WTC11 (cell line): Measurements from ENCODE around the gene CPOX. TPM values are rescaled to one million over a fixed set of nuclear protein-coding genes. Genes with fewer than 3 reads are reported as not detected.

ENCODE experiments used
- ATAC-seq: fragments of 200-7000 bp; cut with Tn5 transposase; 2 replicates; pipeline ENCODE4 v1.10.0; 2021; ENCODE audit warnings: mild to moderate bottlenecking, moderate library complexity
- CTCF ChIA-PET: fragments of 300-600 bp; sonication (Branson Sonifier 250); formaldehyde crosslinking; loops from one replicate; lab custom pipeline; 2021; ENCODE audit warnings: antibody characterized with exemption; lab: Charles Lee
- POLR2A ChIA-PET: fragments of 350-600 bp; sonication (Branson Sonifier 250); formaldehyde crosslinking; loops from one replicate; lab custom pipeline; 2021; ENCODE audit warnings: antibody characterized with exemption; lab: Charles Lee
- DNase-seq: peaks from one replicate; pipeline ENCODE4 v3.0.0; 2021; ENCODE audit warnings: low spot score
- H3K27ac Mint-ChIP-seq: 2 replicates; pipeline ENCODE4 v1.8.0; 2021; ENCODE audit warnings: mixed read lengths
- H3K27me3 Mint-ChIP-seq: 2 replicates; pipeline ENCODE4 v1.8.0; 2021; ENCODE audit warnings: low read depth, mild to moderate bottlenecking, moderate library complexity, mixed read lengths
- H3K36me3 Mint-ChIP-seq: 2 replicates; pipeline ENCODE4 v1.8.0; 2021; ENCODE audit warnings: mixed read lengths
- H3K4me1 Mint-ChIP-seq: 2 replicates; pipeline ENCODE4 v1.8.0; 2022; ENCODE audit warnings: mixed read lengths
- H3K4me3 Mint-ChIP-seq: 2 replicates; pipeline ENCODE4 v1.8.0; 2021; ENCODE audit warnings: mild to moderate bottlenecking, moderate library complexity, mixed read lengths
- H3K9me3 Mint-ChIP-seq: 2 replicates; pipeline ENCODE4 v1.8.0; 2021; ENCODE audit warnings: mixed read lengths
- CBFB ChIP-seq: sonication (generic); formaldehyde crosslinking; IDR thresholded peaks from 2 replicates; pipeline ENCODE4 v1.8.1; 2022; ENCODE audit warnings: mild to moderate bottlenecking, low read depth, missing genetic modification reagents
- CDX4 ChIP-seq: fragments of 250-450 bp; sonication (Bioruptor Pico); IDR thresholded peaks from 2 replicates; pipeline ENCODE4 v1.9.0; 2021; ENCODE audit warnings: moderate library complexity, mild to moderate bottlenecking, inconsistent platforms, borderline replicate concordance
- E2F1 ChIP-seq: sonication (generic); formaldehyde crosslinking; IDR thresholded peaks from 2 replicates; pipeline ENCODE4 v1.8.0; 2022; ENCODE audit warnings: mild to moderate bottlenecking, missing genetic modification reagents
- KAT7 ChIP-seq: sonication (generic); formaldehyde crosslinking; IDR thresholded peaks from 2 replicates; pipeline ENCODE4 v1.8.1; 2023; ENCODE audit warnings: missing genetic modification reagents, mild to moderate bottlenecking, borderline replicate concordance
- MAX ChIP-seq: sonication (generic); formaldehyde crosslinking; IDR thresholded peaks from 2 replicates; pipeline ENCODE4 v1.8.0; 2022; ENCODE audit warnings: mild to moderate bottlenecking, missing genetic modification reagents
- MYBL2 ChIP-seq: sonication (generic); formaldehyde crosslinking; IDR thresholded peaks from 2 replicates; pipeline ENCODE4 v1.8.1; 2023; ENCODE audit warnings: mild to moderate bottlenecking, moderate library complexity, missing genetic modification reagents
- PRRX2 ChIP-seq: fragments of 250-450 bp; sonication (Bioruptor Pico); IDR thresholded peaks from 2 replicates; pipeline ENCODE4 v1.8.0; 2021; ENCODE audit warnings: mild to moderate bottlenecking
- RELA ChIP-seq: sonication (generic); formaldehyde crosslinking; IDR thresholded peaks from 2 replicates; pipeline ENCODE4 v1.8.1; 2022; ENCODE audit warnings: missing genetic modification reagents, mild to moderate bottlenecking, borderline replicate concordance
- SMAD3 ChIP-seq: sonication (generic); formaldehyde crosslinking; IDR thresholded peaks from 2 replicates; pipeline ENCODE4 v1.8.0; 2022; ENCODE audit warnings: missing genetic modification reagents, mild to moderate bottlenecking, borderline replicate concordance
- SMAD4 ChIP-seq: sonication (generic); formaldehyde crosslinking; IDR thresholded peaks from 2 replicates; pipeline ENCODE4 v1.8.0; 2022; ENCODE audit warnings: mild to moderate bottlenecking, missing genetic modification reagents
- ZNF121 ChIP-seq: sonication (generic); formaldehyde crosslinking; IDR thresholded peaks from 2 replicates; pipeline ENCODE4 v1.8.0; 2023; ENCODE audit warnings: missing genetic modification reagents
- ZNF423 ChIP-seq: fragments of 250-450 bp; sonication (Bioruptor Pico); IDR thresholded peaks from 2 replicates; pipeline ENCODE4 v2.1.2; 2022; ENCODE audit warnings: mild to moderate bottlenecking, moderate library complexity
- ZNF425 ChIP-seq: fragments of 250-450 bp; sonication (Bioruptor Pico); conservative IDR thresholded peaks from 2 replicates; pipeline ENCODE4 v1.9.0; 2021; ENCODE audit warnings: mild to moderate bottlenecking
- ZSCAN18 ChIP-seq: fragments of 250-450 bp; sonication (Bioruptor Pico); IDR thresholded peaks from 2 replicates; pipeline ENCODE4 v2.1.2; 2022; ENCODE audit warnings: mild to moderate bottlenecking, moderate library complexity
- total RNA-seq: library from RNA; stranded (reverse); gene quantifications from 3 replicates; pipeline ENCODE4 v1.2.3, GENCODE V29; 2021
- TF ChIP-seq, protein P1 (sequence below): sonication (generic); formaldehyde crosslinking; conservative IDR thresholded peaks from 2 replicates; pipeline ENCODE4 v1.8.1; 2023; ENCODE audit warnings: mild to moderate bottlenecking, low read depth, missing genetic modification reagents, moderate library complexity
- TF ChIP-seq, protein P2 (sequence below): sonication (generic); formaldehyde crosslinking; IDR thresholded peaks from 2 replicates; pipeline ENCODE4 v1.8.0; 2023; ENCODE audit warnings: mild to moderate bottlenecking, missing genetic modification reagents
- TF ChIP-seq, protein P3 (sequence below): sonication (generic); formaldehyde crosslinking; IDR thresholded peaks from 2 replicates; pipeline ENCODE4 v1.8.1; 2023; ENCODE audit warnings: mild to moderate bottlenecking, missing genetic modification reagents

CPOX gene
- total RNA-seq, 1 experiment from 2014 or later = 33.4 TPM

DNA sequence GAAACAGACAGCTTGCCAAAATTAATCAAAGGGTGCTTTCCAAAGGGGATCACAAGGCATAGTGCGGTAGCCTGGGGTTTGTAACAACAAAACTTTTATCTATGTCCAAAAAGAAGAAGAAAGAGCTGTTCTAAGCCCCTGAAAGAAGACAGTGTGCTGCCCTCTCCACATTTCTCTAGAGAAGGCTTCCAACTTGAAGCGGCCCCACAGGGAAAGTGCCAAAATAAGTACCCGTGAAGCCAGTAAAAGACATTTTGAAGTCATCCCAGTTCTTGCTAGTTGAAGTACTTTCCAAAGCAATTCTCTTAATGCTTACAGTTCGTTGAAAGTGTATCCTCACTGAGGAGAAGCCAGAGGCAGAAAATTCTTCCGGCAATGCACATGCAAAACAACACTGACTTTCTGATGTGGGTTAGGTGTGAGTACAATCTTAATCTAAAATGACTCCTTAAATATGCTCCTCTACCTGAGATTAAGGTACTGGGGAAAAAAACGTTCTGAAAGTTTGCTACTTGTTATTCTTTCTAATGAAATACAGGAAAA is 40.3 kb downstream of the CPOX start:
- CTCF ChIA-PET = interaction anchor here (0.6 kb wide), 1 partner anchor 349 kb away, joined by 3 read pairs; no protein-coding TSS in a partner anchor
- ATAC-seq = no peak

GRCh38 chr3:98552232-98553020 is 41.0 kb downstream of the CPOX start:
- no peaks in the 10 kb centered on the region for H3K9me3 Mint-ChIP-seq
- POLR2A ChIA-PET = no interaction called here
- TF ChIP-seq, protein P1, sequence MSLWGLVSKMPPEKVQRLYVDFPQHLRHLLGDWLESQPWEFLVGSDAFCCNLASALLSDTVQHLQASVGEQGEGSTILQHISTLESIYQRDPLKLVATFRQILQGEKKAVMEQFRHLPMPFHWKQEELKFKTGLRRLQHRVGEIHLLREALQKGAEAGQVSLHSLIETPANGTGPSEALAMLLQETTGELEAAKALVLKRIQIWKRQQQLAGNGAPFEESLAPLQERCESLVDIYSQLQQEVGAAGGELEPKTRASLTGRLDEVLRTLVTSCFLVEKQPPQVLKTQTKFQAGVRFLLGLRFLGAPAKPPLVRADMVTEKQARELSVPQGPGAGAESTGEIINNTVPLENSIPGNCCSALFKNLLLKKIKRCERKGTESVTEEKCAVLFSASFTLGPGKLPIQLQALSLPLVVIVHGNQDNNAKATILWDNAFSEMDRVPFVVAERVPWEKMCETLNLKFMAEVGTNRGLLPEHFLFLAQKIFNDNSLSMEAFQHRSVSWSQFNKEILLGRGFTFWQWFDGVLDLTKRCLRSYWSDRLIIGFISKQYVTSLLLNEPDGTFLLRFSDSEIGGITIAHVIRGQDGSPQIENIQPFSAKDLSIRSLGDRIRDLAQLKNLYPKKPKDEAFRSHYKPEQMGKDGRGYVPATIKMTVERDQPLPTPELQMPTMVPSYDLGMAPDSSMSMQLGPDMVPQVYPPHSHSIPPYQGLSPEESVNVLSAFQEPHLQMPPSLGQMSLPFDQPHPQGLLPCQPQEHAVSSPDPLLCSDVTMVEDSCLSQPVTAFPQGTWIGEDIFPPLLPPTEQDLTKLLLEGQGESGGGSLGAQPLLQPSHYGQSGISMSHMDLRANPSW (CRISPR knock-in tag) = no peak
- TF ChIP-seq SMAD4 (CRISPR knock-in tag) = no peak
- TF ChIP-seq, protein P2, sequence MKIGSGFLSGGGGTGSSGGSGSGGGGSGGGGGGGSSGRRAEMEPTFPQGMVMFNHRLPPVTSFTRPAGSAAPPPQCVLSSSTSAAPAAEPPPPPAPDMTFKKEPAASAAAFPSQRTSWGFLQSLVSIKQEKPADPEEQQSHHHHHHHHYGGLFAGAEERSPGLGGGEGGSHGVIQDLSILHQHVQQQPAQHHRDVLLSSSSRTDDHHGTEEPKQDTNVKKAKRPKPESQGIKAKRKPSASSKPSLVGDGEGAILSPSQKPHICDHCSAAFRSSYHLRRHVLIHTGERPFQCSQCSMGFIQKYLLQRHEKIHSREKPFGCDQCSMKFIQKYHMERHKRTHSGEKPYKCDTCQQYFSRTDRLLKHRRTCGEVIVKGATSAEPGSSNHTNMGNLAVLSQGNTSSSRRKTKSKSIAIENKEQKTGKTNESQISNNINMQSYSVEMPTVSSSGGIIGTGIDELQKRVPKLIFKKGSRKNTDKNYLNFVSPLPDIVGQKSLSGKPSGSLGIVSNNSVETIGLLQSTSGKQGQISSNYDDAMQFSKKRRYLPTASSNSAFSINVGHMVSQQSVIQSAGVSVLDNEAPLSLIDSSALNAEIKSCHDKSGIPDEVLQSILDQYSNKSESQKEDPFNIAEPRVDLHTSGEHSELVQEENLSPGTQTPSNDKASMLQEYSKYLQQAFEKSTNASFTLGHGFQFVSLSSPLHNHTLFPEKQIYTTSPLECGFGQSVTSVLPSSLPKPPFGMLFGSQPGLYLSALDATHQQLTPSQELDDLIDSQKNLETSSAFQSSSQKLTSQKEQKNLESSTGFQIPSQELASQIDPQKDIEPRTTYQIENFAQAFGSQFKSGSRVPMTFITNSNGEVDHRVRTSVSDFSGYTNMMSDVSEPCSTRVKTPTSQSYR (CRISPR knock-in tag) = no peak
- TF ChIP-seq CDX4 (CRISPR knock-in tag) = no peak
- no peak for TF ChIP-seq ZNF425 (CRISPR knock-in tag)

More for the DNA sequence above, 40.3 kb downstream of the CPOX start:
- peaks cover 5% of the 10 kb centered on the region; the same call in 1 of the 2 replicates for H3K4me1 Mint-ChIP-seq
- DNase-seq = no peak
- H3K4me3 Mint-ChIP-seq = no peak overlapping the region
- H3K36me3 Mint-ChIP-seq = no peaks in the 10 kb centered on the region
- no peaks in the 10 kb centered on the region for H3K9me3 Mint-ChIP-seq
- TF ChIP-seq MAX (no peak), ZNF423 (CRISPR knock-in tag) (no peak), CBFB (no peak), E2F1 (CRISPR knock-in tag) (no peak), KAT7 (CRISPR knock-in tag) (no peak), PRRX2 (CRISPR knock-in tag) (no peak), ZNF121 (CRISPR knock-in tag) (no peak), RELA (no peak), ZSCAN18 (no peak), MYBL2 (no peak), SMAD3 (CRISPR knock-in tag) (no peak)
- TF ChIP-seq, protein P3, sequence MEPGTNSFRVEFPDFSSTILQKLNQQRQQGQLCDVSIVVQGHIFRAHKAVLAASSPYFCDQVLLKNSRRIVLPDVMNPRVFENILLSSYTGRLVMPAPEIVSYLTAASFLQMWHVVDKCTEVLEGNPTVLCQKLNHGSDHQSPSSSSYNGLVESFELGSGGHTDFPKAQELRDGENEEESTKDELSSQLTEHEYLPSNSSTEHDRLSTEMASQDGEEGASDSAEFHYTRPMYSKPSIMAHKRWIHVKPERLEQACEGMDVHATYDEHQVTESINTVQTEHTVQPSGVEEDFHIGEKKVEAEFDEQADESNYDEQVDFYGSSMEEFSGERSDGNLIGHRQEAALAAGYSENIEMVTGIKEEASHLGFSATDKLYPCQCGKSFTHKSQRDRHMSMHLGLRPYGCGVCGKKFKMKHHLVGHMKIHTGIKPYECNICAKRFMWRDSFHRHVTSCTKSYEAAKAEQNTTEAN (CRISPR knock-in tag) = no peak
- no peak overlapping the region for H3K27ac Mint-ChIP-seq
- POLR2A ChIA-PET = no interaction called here
- H3K27me3 Mint-ChIP-seq = no peaks in the 10 kb centered on the region

More at GRCh38 chr3:98552232-98553020, 41.0 kb downstream of the CPOX start:
- peaks cover 5% of the 10 kb centered on the region; the same call in 1 of the 2 replicates for H3K4me1 Mint-ChIP-seq
- H3K36me3 Mint-ChIP-seq = no peaks in the 10 kb centered on the region
- no peak overlapping the region for H3K27ac Mint-ChIP-seq
- H3K4me3 Mint-ChIP-seq = no peak overlapping the region
- CTCF ChIA-PET = no interaction called here
- no peaks in the 10 kb centered on the region for H3K27me3 Mint-ChIP-seq
- no peak for ATAC-seq
- no peak for DNase-seq
